ENCODE measurements around the gene RHOT2. TPM values are rescaled to one million over a fixed set of nuclear protein-coding genes. Genes with fewer than 3 reads are reported as not detected.

RHOT2 gene
- total and polyA plus RNA-seq, 9 of the 15 experiments (the other 6 are each of a cell fraction or from before 2014, with no cell fraction given), result 5.0 to 373 (median 112) TPM

DNA sequence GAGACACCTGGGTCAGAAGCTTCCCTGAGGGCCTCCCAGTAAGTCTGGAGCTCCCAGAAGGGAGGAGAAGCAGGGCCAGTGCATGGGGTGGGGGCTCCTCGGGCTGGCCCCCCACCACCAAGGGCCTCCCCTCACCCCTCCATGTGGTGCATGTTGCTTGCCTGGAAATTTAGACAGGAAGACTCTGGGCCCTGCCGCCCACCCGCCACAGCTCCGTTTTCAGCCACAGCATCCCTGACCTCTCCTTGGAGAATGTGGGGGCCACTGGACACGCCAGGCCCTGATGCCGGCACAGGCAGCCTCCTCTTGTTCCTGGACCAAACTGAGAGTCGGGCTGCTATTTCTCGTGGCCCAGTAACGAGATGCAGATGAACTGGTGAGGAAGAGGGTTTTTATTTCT is 29.1 kb upstream of the RHOT2 start:
- H2AFZ ChIP-seq (ENCODE audit: low read depth, low read length), result no peak overlapping the region
- no peak overlapping the region for H3K27ac ChIP-seq (ENCODE audit: extremely low read depth, low read depth, low read length)
- intact Hi-C loops (cut with micrococcal nuclease) (loop anchor here (5.0 kb wide), 1 partner anchor 38 kb away; the partner anchor contains the start of gene RHBDL1), in situ Hi-C loops (cut with MboI) (no loop called here)
- H3K36me3 ChIP-seq (ENCODE audit: control insufficient read depth, insufficient read depth, low read length), result peaks cover 20% of the 10 kb centered on the region; the same call in 1 of the 3 replicates
- no peak overlapping the region for H3K4me3 ChIP-seq
- H3K27me3 ChIP-seq (ENCODE audit: control insufficient read depth in 2 of 2, insufficient read depth in 2 of 2, low read length in 2 of 2), result no peaks in the 10 kb centered on the region
- peaks cover 18 to 87% of the 10 kb centered on the region in 2 experiments; a peak in 4 of 5 replicates for H3K4me1 ChIP-seq (replicated peaks in 1 of 2; ENCODE audit: control insufficient read depth in 2 of 2, insufficient read depth in 2 of 2, low read length in 2 of 2)
- no peak overlapping the region for H3K4me2 ChIP-seq (ENCODE audit: insufficient read depth, low read length)
- H3K9ac ChIP-seq (ENCODE audit: insufficient read depth in 1 of 2, low read depth in 2 of 2, low read length in 2 of 2), result peak overlapping the region in 1 of 2 experiments; percentile 74; a peak in 2 of 4 replicates
- no peaks in the 10 kb centered on the region for H3K9me1 ChIP-seq (ENCODE audit: control insufficient read depth, insufficient read depth, low read length)
- DNase-seq (ENCODE audit: extremely low read depth in 1 of 4, low spot score in 3 of 4), result no peak
- ChIA-PET CTCF (ENCODE audit: low intra/inter-chr PET ratio) (no interaction called here), POLR2A (no interaction called here)
- no peak for FAIRE-seq
- peaks cover 53% of the 10 kb centered on the region for H3K79me2 ChIP-seq (ENCODE audit: control insufficient read depth, insufficient read depth, low read length)
- ATAC-seq, result no peak
- no peaks in the 10 kb centered on the region for H3K9me3 ChIP-seq (replicated peaks; ENCODE audit: control insufficient read depth, insufficient read depth, low read depth, low read length)
- H4K20me1 ChIP-seq (replicated peaks; ENCODE audit: control insufficient read depth, insufficient read depth, low read length), result no peaks in the 10 kb centered on the region
- TF ChIP-seq MXD1 (CRISPR knock-in tag; IDR thresholded peaks at IDR 0.05; ENCODE audit: borderline replicate concordance, poor library complexity, severe bottlenecking) (no peak), TCF15 (CRISPR knock-in tag; IDR thresholded peaks at IDR 0.05) (no peak), RBFOX2 (IDR thresholded peaks at IDR 0.05; ENCODE audit: low read depth, low read length) (0 out of 2 replicates have a peak, but pooled peaks have one; percentile 5), HMGN3 (IDR thresholded peaks at IDR 0.05; ENCODE audit: borderline replicate concordance, extremely low read depth, insufficient read length, low read depth, low read length) (peak; percentile 18)
- WGBS (ENCODE audit: insufficient coverage, low coverage, missing lambda C conversion rate), result 71% methylated on average over 9 of the region's 9 CpGs
- no TSS peak for BruUV-seq (replicated peaks)

Measured in K562 (cell line).